MM.1S (cell line): ENCODE data around the gene CCDC81.
"Not testable (repeated sequence)": the region's sequence is repeated elsewhere in the genome, so short reads cannot be mapped to it uniquely, and the experiment has no call there.

Experiments used
- DNase-seq: peaks from one replicate; pipeline ENCODE4 v3.0.0-alpha.2; 2015
- H2AFZ ChIP-seq: fragments of 300-600 bp; sonication (generic); 2 replicates; pipeline ENCODE4 v1.6.0; 2016; ENCODE audit warnings: antibody characterized with exemption, low read length
- H3F3A ChIP-seq: fragments of 300-600 bp; sonication (generic); 2 replicates; pipeline ENCODE4 v1.6.1; 2016; ENCODE audit warnings: mild to moderate bottlenecking, antibody characterized with exemption, low read length, moderate library complexity, mixed read lengths; ENCODE audit not compliant: insufficient read depth
- H3K27ac ChIP-seq: fragments of 300-600 bp; sonication (generic); 2 replicates; pipeline ENCODE4 v1.5.1; 2016; ENCODE audit warnings: mild to moderate bottlenecking, low read length
- H3K27me3 ChIP-seq: fragments of 300-600 bp; sonication (generic); replicated peaks from 2 replicates; pipeline ENCODE4 v1.6.0; 2016; ENCODE audit warnings: low read length; ENCODE audit not compliant: insufficient read depth
- H3K36me3 ChIP-seq: fragments of 300-600 bp; sonication (generic); replicated peaks from 2 replicates; pipeline ENCODE4 v1.6.1; 2016; ENCODE audit warnings: mild to moderate bottlenecking, low read length, mixed read lengths; ENCODE audit not compliant: insufficient read depth
- H3K4me1 ChIP-seq: fragments of 300-600 bp; sonication (generic); 2 replicates; pipeline ENCODE4 v1.6.1; 2016; ENCODE audit warnings: low read length, mixed read lengths
- H3K4me2 ChIP-seq: fragments of 300-600 bp; sonication (generic); 2 replicates; pipeline ENCODE4 v1.6.0; 2016; ENCODE audit warnings: low read depth, low read length
- H3K4me3 ChIP-seq: fragments of 300-600 bp; sonication (generic); 2 replicates; pipeline ENCODE4 v1.5.1; 2016; ENCODE audit warnings: low read length, mixed read lengths
- H3K79me2 ChIP-seq: fragments of 300-600 bp; sonication (generic); 2 replicates; pipeline ENCODE4 v1.6.1; 2016; ENCODE audit warnings: mixed run types, low read length, mixed read lengths
- H3K9ac ChIP-seq: fragments of 300-600 bp; sonication (generic); 2 replicates; pipeline ENCODE4 v1.6.1; 2016; ENCODE audit warnings: low read length, mixed read lengths
- H3K9me2 ChIP-seq: fragments of 300-600 bp; sonication (generic); replicated peaks from 2 replicates; pipeline ENCODE4 v1.6.1; 2016; ENCODE audit warnings: mild to moderate bottlenecking, low read length, mixed read lengths; ENCODE audit not compliant: insufficient read depth
- H3K9me3 ChIP-seq: fragments of 300-600 bp; sonication (generic); replicated peaks from 2 replicates; pipeline ENCODE4 v1.6.1; 2016; ENCODE audit warnings: mild to moderate bottlenecking, low read length, mixed read lengths; ENCODE audit not compliant: insufficient read depth
- H4K20me1 ChIP-seq: fragments of 300-600 bp; sonication (generic); 2 replicates; pipeline ENCODE4 v1.6.1; 2016; ENCODE audit warnings: mild to moderate bottlenecking, low read length, moderate library complexity, mixed read lengths; ENCODE audit not compliant: insufficient read depth
- CTCF ChIP-seq: fragments of 300-600 bp; sonication (generic); IDR thresholded peaks from 2 replicates; pipeline ENCODE4 v1.5.1; 2016; ENCODE audit warnings: antibody characterized with exemption, low read length, mixed read lengths
- EZH2 ChIP-seq: fragments of 300-600 bp; sonication (generic); optimal IDR thresholded peaks from 2 replicates; pipeline ENCODE3; 2017; ENCODE audit warnings: low read depth, mild to moderate bottlenecking, antibody characterized with exemption, low read length, mixed read lengths
- EZH2phosphoT487 ChIP-seq: fragments of 300-600 bp; sonication (generic); IDR thresholded peaks from 2 replicates; pipeline ENCODE4 v1.6.1; 2018; ENCODE audit warnings: antibody characterized with exemption, low read length

CCDC81 gene

GRCh38 chr11:86416494-86416893 is 41.8 kb downstream of the CCDC81 start:
- H2AFZ ChIP-seq: no peak overlapping the region
- no peak overlapping the region for H3K9ac ChIP-seq
- DNase-seq: no peak
- H4K20me1 ChIP-seq: no peaks in the 10 kb centered on the region
- H3K79me2 ChIP-seq: no peaks in the 10 kb centered on the region
- no peak overlapping the region for H3K4me2 ChIP-seq
- no peaks in the 10 kb centered on the region for H3K36me3 ChIP-seq
- no peaks in the 10 kb centered on the region for H3F3A ChIP-seq
- H3K27me3 ChIP-seq: no peaks in the 10 kb centered on the region
- H3K9me2 ChIP-seq: no peaks in the 10 kb centered on the region
- TF ChIP-seq CTCF: no peak
- TF ChIP-seq EZH2: no peak
- no peak for TF ChIP-seq EZH2phosphoT487
- no peaks in the 10 kb centered on the region for H3K9me3 ChIP-seq
- H3K4me3 ChIP-seq: no peak overlapping the region
- H3K27ac ChIP-seq: no peak overlapping the region
- H3K4me1 ChIP-seq: no peaks in the 10 kb centered on the region

- DNase-seq, H3F3A ChIP-seq, H3K9ac ChIP-seq, H3K36me3 ChIP-seq, H3K79me2 ChIP-seq, H3K4me3 ChIP-seq, H3K9me2 ChIP-seq, H3K27me3 ChIP-seq, H2AFZ ChIP-seq, H4K20me1 ChIP-seq, H3K4me1 ChIP-seq, H3K9me3 ChIP-seq, H3K27ac ChIP-seq, H3K4me2 ChIP-seq: not testable (repeated sequence)
Observed at GRCh38 chr11:86416951-86417350, 42.3 kb downstream of the CCDC81 start.

GRCh38 chr11:86418106-86418505 is 43.4 kb downstream of the CCDC81 start:
- Histone ChIP-seq H3K9ac (no peak overlapping the region), H3K4me3 (no peak overlapping the region), H3K4me2 (no peak overlapping the region)

GRCh38 chr11:86418513-86418912 is 43.8 kb downstream of the CCDC81 start:
- Histone ChIP-seq H3K79me2 (no peaks in the 10 kb centered on the region), H2AFZ (no peak overlapping the region), H3K27me3 (no peaks in the 10 kb centered on the region), H3K9ac (no peak overlapping the region), H3K4me3 (no peak overlapping the region), H3K4me1 (no peaks in the 10 kb centered on the region), H3K9me3 (no peaks in the 10 kb centered on the region), H4K20me1 (no peaks in the 10 kb centered on the region), H3K27ac (no peak overlapping the region), H3K36me3 (no peaks in the 10 kb centered on the region), H3K9me2 (no peaks in the 10 kb centered on the region), H3F3A (no peaks in the 10 kb centered on the region), H3K4me2 (no peak overlapping the region)
- DNase-seq: no peak
- TF ChIP-seq EZH2 (no peak), CTCF (no peak), EZH2phosphoT487 (no peak)

More at GRCh38 chr11:86418106-86418505, 43.4 kb downstream of the CCDC81 start:
- no peaks in the 10 kb centered on the region for H3K27me3 ChIP-seq
- no peak overlapping the region for H2AFZ ChIP-seq
- DNase-seq: no peak
- H3K27ac ChIP-seq: no peak overlapping the region
- no peaks in the 10 kb centered on the region for H4K20me1 ChIP-seq
- no peaks in the 10 kb centered on the region for H3K79me2 ChIP-seq
- no peaks in the 10 kb centered on the region for H3K4me1 ChIP-seq
- no peaks in the 10 kb centered on the region for H3K36me3 ChIP-seq
- H3K9me3 ChIP-seq: no peaks in the 10 kb centered on the region
- TF ChIP-seq CTCF (no peak), EZH2 (no peak), EZH2phosphoT487 (no peak)
- no peaks in the 10 kb centered on the region for H3F3A ChIP-seq
- H3K9me2 ChIP-seq: no peaks in the 10 kb centered on the region
